ACC112 (cell line): ENCODE results near the gene NTSR1.

Source experiments
- H2AFZ ChIP-seq: fragments of 200-600 bp; sonication (generic); one replicate; pipeline ENCODE4 v1.6.0; 2017; ENCODE audit warnings: antibody characterized with exemption, low read length; ENCODE audit not compliant: unreplicated experiment
- H3K27ac ChIP-seq: fragments of 200-600 bp; sonication (generic); 2 replicates; pipeline ENCODE4 v1.5.1; 2014; ENCODE audit warnings: low read depth, mild to moderate bottlenecking, antibody characterized with exemption, low read length, moderate library complexity
- H3K27me3 ChIP-seq: fragments of 200-600 bp; sonication (generic); 2 replicates; pipeline ENCODE4 v1.6.1; 2014; ENCODE audit warnings: mild to moderate bottlenecking, antibody characterized with exemption, low read length, moderate library complexity, mixed read lengths; ENCODE audit not compliant: insufficient read depth
- H3K36me3 ChIP-seq: fragments of 200-600 bp; sonication (generic); 2 replicates; pipeline ENCODE4 v1.6.1; 2016; ENCODE audit warnings: mild to moderate bottlenecking, antibody characterized with exemption, low read length, moderate library complexity, mixed read lengths; ENCODE audit not compliant: insufficient read depth
- H3K4me1 ChIP-seq: fragments of 200-600 bp; sonication (generic); one replicate; pipeline ENCODE4 v1.6.1; 2016; ENCODE audit warnings: low read length, mixed read lengths; ENCODE audit not compliant: insufficient read depth, unreplicated experiment, control insufficient read depth
- H3K4me3 ChIP-seq: fragments of 200-600 bp; sonication (generic); 2 replicates; pipeline ENCODE4 v1.5.1; 2014; ENCODE audit warnings: mild to moderate bottlenecking, low read depth, low read length
- H3K79me2 ChIP-seq: fragments of 200-600 bp; sonication (generic); one replicate; pipeline ENCODE4 v1.6.0; 2016; ENCODE audit warnings: low read length; ENCODE audit not compliant: control insufficient read depth, unreplicated experiment, insufficient read depth

The NTSR1 gene

DNA sequence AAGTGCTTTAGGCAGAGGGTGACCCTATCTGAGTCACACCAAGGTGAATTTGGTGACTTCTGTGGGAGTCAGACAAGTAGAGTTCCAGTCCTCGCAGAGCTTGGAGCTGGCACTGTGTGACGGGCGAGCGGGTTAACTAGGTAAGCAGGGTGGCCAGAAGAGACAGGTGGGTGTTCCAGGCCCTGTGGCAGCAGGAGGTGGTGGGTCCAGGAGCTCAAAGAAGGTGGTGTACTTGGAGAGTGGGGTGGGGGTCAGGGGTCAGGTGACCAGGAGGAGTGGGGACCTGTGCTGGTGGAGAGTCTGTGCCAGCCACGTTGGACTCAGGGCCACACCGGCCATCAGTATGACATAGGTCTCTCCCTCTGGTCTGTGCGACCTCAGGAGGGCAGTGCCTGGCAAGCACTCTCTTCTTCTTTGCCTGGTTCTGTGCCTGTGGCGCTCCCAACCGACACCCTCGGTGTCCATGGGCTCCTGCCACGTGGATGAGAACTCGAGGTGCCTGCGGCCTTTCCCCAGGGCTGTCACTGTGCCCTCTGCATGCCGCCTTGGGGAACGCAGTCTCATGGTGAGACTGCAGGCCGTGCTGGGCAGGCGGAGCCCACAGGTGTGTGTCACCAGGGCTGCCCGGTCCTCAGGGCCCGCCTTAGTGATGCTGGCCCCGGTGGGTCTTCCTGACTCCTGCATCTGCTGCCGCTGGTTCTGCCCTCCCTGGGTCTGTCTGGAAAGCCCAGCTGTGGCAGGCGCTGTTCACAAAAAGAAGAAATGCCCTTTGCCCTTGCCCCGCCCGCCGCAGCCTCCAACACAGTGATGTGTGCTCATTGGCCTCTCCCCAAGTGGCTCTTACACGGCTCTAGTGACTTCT, 89.3 kb downstream of the NTSR1 start:
- no peaks in the 10 kb centered on the region for H3K27me3 ChIP-seq
- H3K4me1 ChIP-seq, result peaks cover 2% of the 10 kb centered on the region
- H3K4me3 ChIP-seq, result peak overlapping the region; percentile 82
- no peak overlapping the region for H3K27ac ChIP-seq
- peaks cover 4% of the 10 kb centered on the region for H3K79me2 ChIP-seq
- no peak overlapping the region for H2AFZ ChIP-seq
- 0 out of 2 replicates have a peak, but pooled peaks cover 11% of the 10 kb centered on the region for H3K36me3 ChIP-seq

DNA sequence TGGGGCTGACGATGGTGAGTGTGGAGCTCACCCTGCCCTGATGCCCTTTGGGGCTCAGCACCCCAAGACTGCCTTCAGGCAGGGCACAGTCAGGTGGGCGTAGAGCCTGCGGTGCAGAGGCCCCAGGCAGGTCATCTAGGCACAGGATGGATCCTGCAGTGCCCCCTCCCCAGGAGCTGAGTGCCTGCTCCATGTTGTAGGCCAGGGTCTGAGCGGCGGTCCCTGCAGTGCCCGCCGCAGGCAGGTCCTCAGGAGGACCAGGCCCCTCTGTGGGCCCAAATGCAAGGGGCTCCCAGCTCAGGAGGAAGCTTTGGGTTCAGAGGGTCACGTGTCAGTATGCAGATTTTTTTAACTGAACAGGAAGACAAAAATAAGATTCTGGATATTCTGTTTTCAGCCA, 90.4 kb downstream of the NTSR1 start:
- no peak overlapping the region for H3K27ac ChIP-seq

DNA sequence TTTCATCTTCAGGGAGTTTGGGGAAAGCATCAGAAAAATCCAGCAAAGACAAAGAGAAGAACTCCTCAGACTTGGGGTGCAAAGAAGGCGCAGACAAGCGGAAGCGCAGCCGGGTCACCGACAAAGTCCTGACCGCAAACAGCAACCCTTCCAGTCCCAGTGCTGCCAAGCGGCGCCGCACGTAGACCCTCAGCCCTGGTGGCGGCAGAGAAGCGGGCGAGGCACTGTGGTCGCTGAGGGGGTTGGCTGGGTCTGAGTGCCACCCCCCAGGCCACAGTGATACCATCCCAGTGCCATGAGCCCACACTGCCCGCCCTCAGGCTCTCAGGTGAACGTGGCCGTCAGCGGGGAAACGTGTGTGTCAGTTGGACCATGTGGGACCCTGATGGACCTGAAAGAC, 90.8 kb downstream of the NTSR1 start:
- H3K4me1 ChIP-seq, result peaks cover 2% of the 10 kb centered on the region
- H3K27ac ChIP-seq, result no peak overlapping the region
- H3K36me3 ChIP-seq, result 0 out of 2 replicates have a peak, but pooled peaks cover 11% of the 10 kb centered on the region
- no peak overlapping the region for H2AFZ ChIP-seq
- H3K27me3 ChIP-seq, result no peaks in the 10 kb centered on the region
- peaks cover 4% of the 10 kb centered on the region for H3K79me2 ChIP-seq
- no peak overlapping the region for H3K4me3 ChIP-seq

More for the DNA sequence above, 90.4 kb downstream of the NTSR1 start:
- no peaks in the 10 kb centered on the region for H3K27me3 ChIP-seq
- peaks cover 4% of the 10 kb centered on the region for H3K79me2 ChIP-seq
- 0 out of 2 replicates have a peak, but pooled peaks cover 11% of the 10 kb centered on the region for H3K36me3 ChIP-seq
- peaks cover 2% of the 10 kb centered on the region for H3K4me1 ChIP-seq
- H3K4me3 ChIP-seq, result no peak overlapping the region
- no peak overlapping the region for H2AFZ ChIP-seq

DNA sequence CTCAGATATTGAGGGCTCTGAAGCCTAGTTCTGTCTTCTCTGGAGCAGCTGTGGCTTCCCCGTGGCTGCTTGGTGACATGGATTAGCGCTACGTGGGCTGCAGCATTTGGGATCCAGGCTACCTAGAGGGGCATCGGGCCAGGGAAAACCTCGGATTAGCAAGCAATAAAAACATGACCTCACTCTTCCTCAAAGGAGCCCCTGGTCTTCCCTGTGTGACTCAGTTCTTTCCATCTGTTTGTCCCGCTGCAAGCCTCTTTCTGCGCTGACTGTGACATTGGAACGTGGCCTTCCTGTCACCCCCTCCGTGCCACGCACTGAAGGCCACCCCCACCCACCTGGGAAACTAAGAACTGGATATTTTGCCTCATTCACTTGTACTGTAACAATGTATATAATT, 91.2 kb downstream of the NTSR1 start:
- Histone ChIP-seq H3K79me2 (peaks cover 6% of the 10 kb centered on the region), H3K36me3 (0 out of 2 replicates have a peak, but pooled peaks cover 11% of the 10 kb centered on the region), H3K27ac (no peak overlapping the region), H3K4me3 (no peak overlapping the region), H3K27me3 (no peaks in the 10 kb centered on the region), H2AFZ (no peak overlapping the region), H3K4me1 (peaks cover 2% of the 10 kb centered on the region)

DNA sequence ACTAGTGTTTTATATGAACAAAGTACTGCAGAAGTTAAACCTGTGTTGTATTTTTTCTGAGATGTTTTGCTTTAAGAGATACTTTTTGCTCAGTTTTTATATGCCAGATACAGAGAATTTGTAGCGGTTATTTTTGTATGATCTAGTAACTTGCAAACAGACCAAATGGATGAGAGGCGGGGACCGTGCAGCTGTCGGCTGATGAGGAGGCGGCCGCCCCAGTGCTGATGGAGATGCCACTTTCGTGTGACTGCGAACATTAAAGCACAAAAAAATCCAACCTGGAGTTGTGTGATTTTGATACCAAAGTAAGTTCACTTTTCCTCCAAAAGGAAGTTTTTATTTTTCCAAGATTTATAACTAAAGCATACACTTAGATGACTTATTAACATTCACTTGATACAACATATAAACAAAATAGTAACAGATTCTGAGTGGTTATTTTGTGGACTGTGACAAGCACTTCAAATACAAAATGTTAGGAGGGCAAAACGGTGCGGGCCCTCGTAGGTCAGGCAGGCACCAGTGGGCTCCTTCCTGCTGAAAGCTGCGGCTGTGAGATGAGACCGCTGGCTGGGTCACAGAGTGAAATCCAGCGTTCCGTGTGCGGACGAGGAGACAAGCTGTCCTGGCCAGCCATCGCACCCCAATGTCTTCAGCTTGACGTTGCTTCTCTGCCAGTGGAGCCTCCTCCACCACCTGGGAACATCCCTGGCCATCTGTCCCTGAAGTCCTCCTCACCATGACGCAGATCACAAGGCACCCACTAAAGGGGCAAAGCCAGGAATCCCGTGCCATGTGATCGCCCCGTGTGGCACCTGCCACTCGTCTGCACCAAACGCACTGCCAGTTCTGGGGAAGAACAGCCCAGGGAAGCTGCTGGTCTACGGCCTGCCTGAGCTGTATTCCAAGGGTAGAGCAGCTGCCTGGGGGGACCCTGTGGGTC, 92.0 kb downstream of the NTSR1 start:
- Histone ChIP-seq H3K27ac (no peak overlapping the region), H2AFZ (no peak overlapping the region), H3K27me3 (no peaks in the 10 kb centered on the region), H3K36me3 (0 out of 2 replicates have a peak, but pooled peaks cover 11% of the 10 kb centered on the region), H3K4me3 (no peak overlapping the region), H3K79me2 (peaks cover 11% of the 10 kb centered on the region), H3K4me1 (peaks cover 2% of the 10 kb centered on the region)

DNA sequence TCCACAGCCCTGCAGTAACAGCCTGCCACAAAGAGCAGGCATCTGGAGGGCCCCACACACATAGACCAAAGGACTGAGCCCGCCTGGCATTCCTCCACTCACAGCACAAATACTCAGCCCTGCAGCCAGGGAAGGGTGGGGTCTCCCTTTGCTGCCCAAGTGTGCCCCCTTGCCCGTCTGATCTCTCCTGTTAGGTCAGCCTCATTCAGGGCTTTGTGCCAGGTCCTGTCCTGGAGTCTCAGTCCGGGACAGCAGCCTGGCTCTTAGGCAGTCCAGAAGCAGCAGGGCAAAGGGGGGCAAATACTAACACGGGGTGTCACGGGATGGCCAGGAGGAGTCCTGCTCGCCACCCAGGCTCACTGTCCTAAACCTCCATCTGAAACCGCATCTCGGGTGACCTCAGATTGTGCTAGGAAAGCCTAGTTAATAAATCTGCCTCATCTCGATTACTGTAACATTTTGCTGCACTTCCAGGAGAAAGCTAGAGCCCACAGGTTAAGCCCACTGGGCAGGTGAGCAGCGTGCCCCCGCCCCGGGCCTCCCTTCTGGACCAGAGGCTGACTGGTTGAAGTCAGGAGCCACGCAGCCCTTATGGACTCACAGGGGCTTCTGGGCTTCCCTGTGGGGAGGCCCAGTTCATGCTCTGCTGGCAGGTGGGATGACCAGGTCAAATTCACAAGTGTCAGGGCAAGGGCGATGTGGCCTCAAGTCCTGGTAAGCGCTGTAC, 92.8 kb downstream of the NTSR1 start:
- Histone ChIP-seq H3K79me2 (peaks cover 20% of the 10 kb centered on the region), H3K4me3 (no peak overlapping the region), H3K27me3 (no peaks in the 10 kb centered on the region), H3K27ac (no peak overlapping the region), H2AFZ (no peak overlapping the region), H3K4me1 (peaks cover 5% of the 10 kb centered on the region), H3K36me3 (0 out of 2 replicates have a peak, but pooled peaks cover 11% of the 10 kb centered on the region)

DNA sequence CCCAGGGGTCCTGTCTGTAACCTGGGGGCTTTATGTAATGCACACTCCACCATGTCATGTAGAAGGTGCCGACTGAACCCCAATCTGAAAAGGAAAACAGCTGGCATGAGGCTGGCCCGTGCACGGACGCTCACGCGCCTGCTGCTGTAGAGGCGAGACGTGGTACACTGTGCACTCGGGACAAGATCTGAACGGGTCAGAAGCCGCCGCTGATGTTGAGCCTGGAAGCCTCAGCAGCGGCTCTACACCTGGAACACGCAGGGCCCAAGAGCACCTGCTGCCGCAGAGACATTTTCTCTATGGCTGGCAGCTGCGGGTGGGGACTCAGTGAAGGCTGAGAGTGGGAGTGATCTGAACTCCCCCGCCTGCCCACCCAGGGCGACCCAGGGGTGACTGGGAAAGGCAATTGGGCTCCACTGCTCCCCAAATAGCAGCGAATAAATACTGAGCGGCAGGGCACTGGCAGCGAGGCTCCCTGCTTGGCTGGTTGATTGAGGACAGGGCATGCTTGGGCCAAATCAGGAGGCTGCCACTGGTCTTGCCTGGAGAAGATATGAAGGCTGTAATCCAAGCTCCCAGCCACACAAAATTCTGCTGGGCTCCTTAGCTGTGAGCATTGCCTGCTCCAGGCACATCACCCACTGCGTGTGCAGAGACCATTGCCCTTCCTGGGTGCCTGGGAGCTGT, 93.5 kb downstream of the NTSR1 start:
- peaks cover 12% of the 10 kb centered on the region for H3K4me1 ChIP-seq
- peaks cover 24% of the 10 kb centered on the region for H3K79me2 ChIP-seq
- no peak overlapping the region for H3K27ac ChIP-seq
- H3K36me3 ChIP-seq, result 0 out of 2 replicates have a peak, but pooled peaks cover 11% of the 10 kb centered on the region
- no peak overlapping the region for H3K4me3 ChIP-seq
- no peaks in the 10 kb centered on the region for H3K27me3 ChIP-seq
- no peak overlapping the region for H2AFZ ChIP-seq

DNA sequence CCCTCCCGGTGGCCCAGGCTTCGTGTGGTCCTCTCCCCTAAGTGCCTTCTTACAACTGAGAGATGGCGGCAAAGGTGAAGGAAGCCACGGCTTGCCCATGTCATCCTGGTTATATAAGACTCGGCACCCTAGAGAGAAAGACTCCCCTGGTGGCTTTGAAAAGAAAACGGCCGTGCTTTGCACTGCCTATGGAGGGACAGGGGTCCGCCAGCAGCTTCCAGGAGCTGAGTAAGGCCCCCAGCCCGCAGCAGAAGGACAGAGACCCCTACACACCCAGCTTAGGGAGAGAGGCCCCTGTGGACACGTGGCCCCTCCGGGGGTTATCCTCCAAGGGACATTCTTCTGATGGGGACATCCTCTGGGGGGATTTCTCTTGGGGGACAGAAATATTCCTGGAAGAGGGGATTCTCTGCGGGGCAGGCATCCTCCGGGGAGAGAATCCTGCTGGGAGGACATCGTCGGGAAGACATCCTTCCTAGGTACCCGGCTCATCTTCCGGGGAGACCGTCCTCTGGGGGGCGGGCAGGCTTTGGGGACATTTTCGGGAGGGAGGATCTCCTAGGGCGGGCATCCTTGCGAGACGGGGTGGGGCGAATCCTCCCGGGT, 95.5 kb downstream of the NTSR1 start:
- Histone ChIP-seq H3K27ac (no peak overlapping the region), H2AFZ (peak overlapping the region; percentile 73), H3K4me1 (peaks cover 11% of the 10 kb centered on the region), H3K27me3 (no peaks in the 10 kb centered on the region), H3K36me3 (0 out of 2 replicates have a peak, but pooled peaks cover 4% of the 10 kb centered on the region), H3K4me3 (peak overlapping the region; percentile 98), H3K79me2 (peaks cover 32% of the 10 kb centered on the region)

DNA sequence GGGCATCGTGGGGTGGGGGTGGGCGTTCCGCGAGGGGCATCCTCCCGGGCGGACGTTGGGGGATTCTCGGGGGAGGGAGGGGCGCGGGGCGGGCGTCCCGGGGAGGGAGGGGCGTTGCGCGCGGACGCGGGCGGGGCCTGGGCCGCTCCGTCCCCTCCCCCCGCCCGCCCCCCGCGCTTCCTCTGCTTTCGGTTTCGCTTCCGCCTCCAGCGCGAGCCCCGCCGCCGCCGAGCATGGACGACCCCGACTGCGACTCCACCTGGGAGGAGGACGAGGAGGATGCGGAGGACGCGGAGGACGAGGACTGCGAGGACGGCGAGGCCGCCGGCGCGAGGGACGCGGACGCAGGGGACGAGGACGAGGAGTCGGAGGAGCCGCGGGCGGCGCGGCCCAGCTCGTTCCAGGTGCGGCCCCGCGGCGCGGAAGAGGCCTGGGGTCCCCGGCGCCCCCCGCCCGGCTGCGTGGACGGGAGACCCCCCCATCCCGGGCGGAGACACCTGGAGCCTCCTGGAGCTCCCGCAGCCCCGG, 96.1 kb downstream of the NTSR1 start, which contains the start of gene OGFR:
OGFR (plus strand) TSS at position 209 of the 528 bp plus-strand sequence; CDS start at position 234, 25 bp downstream.
- peak within 1 kb of the TSS; percentile 73 for H2AFZ ChIP-seq
- H3K27ac ChIP-seq, result peak within 1 kb of the TSS; percentile 55
- peaks cover 11% of the 10 kb centered on the region for H3K4me1 ChIP-seq
- peaks cover 36% of the 10 kb centered on the region for H3K79me2 ChIP-seq
- peaks cover 5% of the 10 kb centered on the region; the same call in 1 of the 2 replicates for H3K36me3 ChIP-seq
- no peaks in the 10 kb centered on the region for H3K27me3 ChIP-seq
- H3K4me3 ChIP-seq, result peak within 1 kb of the TSS; percentile 98
